Breast epithelium (tissue), 3 donors: Measurements from ENCODE around the gene NOSTRIN.

ENCODE experiments used
- CTCF ChIP-seq, 3 donors: fragments of 450-650 bp; IDR thresholded peaks; one replicate each; pipeline ENCODE4 v1.5.1; 2016 to 2017; ENCODE audit warnings: antibody characterized with exemption in 3 of 3, mild to moderate bottlenecking in 3 of 3, moderate library complexity in 3 of 3
- POLR2A ChIP-seq: fragments of 450-650 bp; IDR thresholded peaks from one replicate; pipeline ENCODE4 v1.6.1; 2016; ENCODE audit warnings: antibody characterized with exemption, mild to moderate bottlenecking, moderate library complexity
- POLR2AphosphoS5 ChIP-seq, 3 donors: sonication (generic); formaldehyde crosslinking; IDR thresholded peaks; one replicate each; pipeline ENCODE4 v1.6.1; 2017; ENCODE audit warnings: antibody characterized with exemption in 3 of 3

- TF ChIP-seq CTCF (IDR thresholded peaks at IDR 0.05) (no peak), POLR2A (no peak), POLR2AphosphoS5 (IDR thresholded peaks at IDR 0.05) (no peak)
These were observed 35.8 kb upstream of the NOSTRIN start for GRCh38 chr2:168766600-168766999.
